Endometrium (tissue), 2 donors: Measurements from ENCODE around the gene LMO7.
"Not testable (repeated sequence)": the region's sequence is repeated elsewhere in the genome, so short reads cannot be mapped to it uniquely, and the experiment has no call there.

Source experiments
- FAIRE-seq: peaks from 2 replicates; lab custom pipeline; 2012; peaks lifted over from hg19 to GRCh38; lab: Jason Lieb, UNC
- donor health status: control.
- donor health status: control.

Gene LMO7

DNA sequence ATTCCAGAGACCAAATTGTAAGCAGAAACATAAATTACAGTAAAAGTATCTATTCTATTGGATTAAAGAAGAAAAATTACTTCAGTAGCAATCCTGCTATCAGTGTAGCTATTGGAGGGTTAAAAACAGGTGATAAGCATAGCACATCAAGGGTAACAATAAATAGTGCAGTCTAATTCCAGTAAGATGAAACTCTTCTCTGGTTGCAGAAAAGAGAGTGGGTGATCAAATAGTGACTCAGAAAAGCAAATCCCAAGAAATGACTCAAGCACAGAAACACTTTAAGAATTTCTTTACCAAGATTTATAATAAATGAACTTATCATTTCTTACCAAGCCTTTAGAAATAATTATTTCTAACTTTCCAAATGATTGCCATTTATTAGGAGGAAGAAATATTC, 135.7 kb downstream of the LMO7 start:
- FAIRE-seq, result no peak

DNA sequence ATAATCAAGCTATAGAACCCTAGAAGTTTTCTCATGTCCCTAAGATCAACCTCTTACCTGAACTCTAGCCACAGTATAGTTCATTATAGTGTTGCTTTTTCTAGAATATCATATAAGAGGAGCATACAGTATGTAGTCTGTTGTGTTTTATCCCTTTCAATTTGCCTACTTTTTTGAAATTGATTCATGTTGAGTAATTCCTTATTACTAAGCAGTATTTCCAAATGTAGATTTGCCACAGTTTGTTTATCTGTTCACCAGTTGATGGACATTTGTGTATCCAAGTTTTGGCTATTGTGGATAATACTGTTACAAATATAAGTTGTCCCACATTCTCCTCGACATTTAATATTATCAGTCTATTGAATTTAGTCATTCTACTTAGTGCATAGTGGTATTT, 138.0 kb downstream of the LMO7 start:
- no peak for FAIRE-seq

DNA sequence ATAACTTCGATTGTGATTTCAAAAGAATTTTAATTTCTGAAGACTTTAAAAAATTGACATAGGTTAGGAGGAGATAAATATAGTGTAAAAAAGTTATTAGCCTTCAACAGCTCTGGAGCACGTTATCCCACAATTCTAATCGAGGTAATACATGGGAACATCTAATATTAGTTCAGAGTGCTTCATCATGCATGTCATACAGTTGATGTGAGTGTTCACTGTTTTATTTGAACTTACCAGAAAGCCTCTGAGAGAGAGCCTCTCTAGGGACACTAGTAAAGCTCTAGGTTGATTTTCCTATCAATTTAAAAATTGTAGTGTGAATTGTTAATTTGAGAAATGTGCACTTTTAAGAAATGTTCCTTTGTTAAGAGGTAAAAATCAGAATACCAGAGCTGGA, 140.4 kb downstream of the LMO7 start:
- FAIRE-seq, result no peak

DNA sequence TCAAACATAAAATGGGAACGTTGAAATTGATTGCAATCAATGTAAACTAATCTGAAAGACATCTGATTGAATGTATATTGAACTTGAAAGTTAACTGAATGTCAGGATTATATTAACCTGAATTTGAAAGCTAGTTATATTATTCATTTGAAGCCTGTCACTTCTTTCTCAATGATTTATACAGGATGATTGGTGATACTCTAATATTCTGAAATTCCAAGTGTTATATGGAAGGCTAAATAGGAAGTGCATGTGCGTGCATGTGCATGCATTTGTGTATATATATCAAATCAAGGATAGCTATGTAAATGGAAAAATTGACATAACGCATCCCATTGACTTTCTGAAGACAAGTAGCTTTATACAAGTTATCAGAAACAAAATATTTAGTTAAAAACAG, 143.3 kb downstream of the LMO7 start:
- FAIRE-seq, result no peak

DNA sequence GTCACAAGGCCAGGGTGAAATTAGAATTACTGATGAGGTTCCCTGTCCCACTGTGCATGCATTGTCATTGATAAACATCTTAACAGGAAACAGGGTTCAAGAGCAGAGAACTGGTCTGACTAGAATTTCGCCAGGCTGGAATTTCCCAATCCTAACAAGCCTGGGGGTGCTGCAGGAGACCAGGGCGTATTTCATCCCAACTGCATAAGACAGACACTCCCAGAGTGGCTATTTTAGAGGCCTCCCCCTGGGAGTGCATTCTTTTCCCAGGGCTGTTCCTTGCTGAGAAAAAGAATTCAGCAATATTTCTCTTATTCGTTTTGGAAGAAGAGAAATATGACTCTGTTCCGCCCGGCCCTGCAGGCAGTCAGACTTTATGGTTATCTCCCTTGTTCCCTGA, 144.0 kb downstream of the LMO7 start:
- FAIRE-seq, result not testable (repeated sequence)

DNA sequence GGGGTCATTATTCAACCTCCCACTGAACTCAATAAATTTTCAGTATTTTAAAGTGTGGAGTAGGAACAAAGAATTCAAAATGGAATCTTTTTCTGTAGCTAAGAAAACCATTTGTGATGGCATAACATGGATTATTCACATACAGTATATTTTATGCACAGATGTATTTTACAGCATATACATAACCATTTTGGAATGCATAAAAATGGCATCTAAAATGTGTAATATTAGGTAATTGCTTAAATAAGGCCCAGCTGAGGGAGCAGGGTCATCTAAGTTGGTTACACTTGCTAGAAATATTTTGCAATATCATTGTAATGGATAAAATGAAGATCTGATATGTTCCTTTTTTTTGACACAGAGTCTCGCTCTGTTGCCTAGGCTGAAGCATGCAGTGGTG, 146.9 kb downstream of the LMO7 start:
- FAIRE-seq, result no peak

DNA sequence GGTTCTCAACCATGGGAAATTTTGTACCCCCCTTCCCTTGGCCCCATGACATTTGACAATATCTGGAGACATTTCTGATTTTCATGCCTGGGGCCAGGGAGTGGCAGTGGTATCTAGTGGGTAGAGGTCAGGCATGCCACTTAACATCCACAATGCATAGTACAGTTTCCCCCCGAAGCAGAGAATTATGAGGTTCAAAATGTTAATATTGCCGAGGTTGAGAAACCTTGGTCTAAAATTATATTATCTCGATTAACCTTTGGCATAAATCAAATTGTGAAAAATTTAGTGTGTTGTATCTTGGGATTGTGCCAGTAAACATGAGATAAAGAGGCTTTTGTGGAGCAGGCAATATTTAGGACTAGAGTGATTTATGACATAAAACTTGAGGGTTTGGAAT, 147.9 kb downstream of the LMO7 start:
- no peak for FAIRE-seq

DNA sequence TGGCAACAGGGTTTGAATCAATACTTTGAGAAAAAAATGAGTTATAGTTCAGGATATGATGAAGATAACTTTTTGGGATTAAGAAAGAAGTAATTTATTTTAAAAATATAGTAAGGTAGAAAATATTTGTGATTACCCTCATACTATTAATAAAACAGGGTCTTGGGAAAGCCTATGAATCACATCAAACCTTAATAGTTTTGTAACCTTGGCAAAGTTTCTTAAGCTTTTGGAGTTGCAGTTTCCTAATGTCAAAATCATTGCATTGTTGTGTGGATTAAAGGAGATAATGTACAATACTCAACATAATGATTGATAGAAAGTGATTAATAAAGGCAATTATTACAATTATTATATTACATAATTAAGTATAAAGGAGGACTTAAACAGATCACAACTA, 149.0 kb downstream of the LMO7 start:
- no peak for FAIRE-seq

DNA sequence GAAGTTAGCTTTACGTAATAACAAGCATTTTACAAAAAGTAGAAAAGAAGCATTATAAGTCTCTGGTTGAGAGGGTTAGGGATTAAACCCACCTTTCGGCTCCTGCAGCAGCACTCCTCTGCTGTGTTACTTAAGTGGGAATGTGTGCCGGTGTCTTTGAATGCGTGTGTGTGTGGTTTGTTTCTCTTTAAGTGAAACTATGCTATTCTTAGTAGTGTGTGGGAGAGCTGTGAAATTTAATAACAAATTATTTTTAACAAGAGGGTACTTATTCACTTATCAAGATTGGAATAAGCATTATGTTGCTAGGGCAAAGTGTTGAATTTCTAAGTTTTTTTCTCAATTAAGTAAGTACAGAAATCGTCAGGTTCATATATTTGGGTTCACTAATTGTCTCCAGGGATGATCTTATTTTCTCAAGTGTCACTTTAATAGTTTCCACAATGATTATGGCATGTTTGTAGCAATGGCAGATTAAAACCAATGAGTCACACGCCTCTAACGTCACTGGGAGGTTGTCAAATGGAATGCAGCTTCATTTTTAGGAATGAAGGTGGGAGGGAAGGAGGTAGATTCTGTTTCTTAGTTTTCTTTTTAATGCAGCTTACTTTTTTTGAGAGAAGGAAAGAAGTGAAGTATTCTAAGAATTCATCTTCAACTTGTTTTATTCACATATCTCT, 151.3 kb downstream of the LMO7 start:
- no peak for FAIRE-seq

DNA sequence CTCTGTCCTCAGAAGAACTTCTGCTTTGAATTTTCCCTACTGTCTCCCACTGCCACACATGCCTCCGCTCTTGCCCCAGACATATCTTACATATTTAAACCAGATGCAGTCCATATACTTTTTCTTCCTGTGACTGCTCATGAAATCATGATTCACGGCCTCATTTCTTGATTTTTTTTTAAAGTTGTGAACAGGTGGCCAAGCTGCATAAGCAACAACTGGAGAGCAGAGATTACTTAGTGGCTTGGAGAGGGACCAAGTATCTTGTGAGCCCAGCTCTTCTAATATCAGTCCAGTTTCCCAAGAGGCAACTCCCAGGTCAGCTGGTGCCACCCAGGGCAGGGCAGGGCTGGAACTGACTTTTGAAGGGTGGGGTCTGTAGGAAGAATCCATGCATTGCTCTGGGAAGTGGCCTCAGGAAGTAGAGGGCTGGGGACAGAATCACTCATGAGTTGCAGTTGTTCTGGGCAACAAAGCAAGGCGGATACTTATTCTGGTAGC, 152.4 kb downstream of the LMO7 start:
- no peak for FAIRE-seq

DNA sequence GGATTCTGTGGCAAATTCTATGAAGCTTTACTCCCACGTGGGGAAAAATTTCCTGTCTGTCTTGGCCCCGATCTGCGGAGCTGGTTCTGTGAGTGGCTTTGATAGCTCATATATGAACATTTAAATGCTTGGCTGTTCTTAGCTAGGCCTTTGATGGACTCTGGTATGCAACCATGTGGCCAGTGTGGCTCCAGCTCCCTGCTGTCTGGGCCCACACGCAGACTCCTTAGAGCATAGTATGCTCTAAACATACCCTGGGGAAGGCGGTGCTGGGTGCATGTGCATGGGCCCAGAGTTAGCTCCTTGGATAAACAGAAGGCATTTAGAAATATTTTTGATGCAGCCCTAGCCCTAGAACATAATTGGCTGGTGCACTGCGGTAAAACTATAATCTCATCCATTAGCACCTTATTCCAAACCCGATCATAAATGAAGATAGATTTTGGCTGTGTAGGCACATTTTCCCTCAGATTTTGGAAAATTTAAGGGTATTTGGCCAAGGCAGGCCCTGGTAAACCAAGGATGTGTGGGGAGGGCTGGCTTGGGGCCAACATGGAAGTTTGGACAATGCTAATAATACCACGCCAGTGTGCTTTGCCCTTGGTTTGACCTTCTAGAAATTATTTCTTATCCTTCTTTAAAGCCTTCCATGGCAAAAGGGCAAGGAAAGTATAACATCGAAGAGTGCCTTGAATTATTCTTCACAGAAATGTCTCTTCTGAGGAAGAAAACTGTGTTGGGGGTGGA, 153.5 kb downstream of the LMO7 start:
- no peak for FAIRE-seq

DNA sequence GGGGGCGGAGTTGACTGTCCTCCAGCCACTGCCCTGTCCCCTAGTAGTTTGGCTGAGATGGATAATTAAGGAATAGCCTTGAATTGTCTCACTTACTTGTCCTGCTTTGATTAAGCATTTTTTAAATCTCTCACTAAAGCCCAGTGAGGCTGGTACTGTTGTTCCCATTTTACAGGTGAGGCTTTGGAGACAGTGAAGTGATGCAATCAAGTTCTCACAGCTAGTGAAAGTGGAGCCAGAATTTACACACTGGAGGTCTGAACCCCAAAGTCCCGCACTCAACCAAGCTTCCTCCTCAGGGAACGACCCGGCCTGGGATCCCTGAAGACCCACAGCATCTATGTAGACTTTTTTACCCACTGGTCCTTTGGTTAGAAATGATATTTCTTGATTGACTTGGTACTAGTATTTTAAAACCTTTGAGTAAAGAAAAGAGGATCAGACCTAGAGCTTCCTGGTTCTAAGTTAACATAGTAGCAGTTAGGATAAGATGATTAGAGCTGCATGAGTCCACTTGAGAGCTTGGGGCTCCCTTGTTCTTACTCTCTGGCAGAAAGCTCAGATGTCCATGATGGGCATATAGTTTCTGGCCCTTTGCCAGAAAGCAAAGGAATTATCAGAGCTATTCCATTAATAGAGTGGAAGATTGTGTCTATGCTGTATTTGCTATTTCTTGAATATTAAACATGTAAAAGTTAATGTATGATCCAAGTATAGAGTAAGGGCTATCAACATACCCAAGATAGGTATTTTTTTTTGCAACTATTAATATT, 154.3 kb downstream of the LMO7 start:
- no peak for FAIRE-seq

DNA sequence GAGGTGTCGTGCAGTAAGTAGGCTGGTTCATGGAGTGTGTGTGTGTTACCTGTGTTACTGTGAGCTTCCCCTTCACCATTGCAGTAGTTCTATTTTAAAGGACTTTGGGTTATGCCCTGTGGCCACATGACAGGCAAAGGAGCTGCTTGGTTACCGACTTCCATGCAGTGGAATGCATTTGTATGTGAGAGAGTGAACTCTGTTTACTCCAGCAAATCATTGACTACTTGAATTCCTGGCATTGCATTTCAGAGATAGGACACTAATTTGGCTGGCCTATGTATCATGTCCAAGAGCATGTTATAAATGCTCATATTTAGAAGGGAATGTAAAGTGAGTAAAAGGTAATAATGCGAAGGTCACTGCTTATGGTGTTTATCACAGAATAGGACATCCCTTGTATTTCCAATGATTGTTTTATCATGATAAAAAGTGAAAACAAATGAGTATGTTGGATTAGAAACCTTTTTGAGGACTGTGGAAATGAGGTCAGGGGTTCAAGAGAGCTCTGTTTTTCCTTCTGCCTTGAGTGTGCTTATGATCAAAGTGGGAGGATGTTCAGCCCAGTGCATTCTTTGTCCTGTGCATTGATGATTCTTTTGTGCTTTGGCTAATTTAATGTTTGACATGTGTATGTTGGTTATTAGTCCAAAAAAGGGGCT, 156.5 kb downstream of the LMO7 start:
- no peak for FAIRE-seq

DNA sequence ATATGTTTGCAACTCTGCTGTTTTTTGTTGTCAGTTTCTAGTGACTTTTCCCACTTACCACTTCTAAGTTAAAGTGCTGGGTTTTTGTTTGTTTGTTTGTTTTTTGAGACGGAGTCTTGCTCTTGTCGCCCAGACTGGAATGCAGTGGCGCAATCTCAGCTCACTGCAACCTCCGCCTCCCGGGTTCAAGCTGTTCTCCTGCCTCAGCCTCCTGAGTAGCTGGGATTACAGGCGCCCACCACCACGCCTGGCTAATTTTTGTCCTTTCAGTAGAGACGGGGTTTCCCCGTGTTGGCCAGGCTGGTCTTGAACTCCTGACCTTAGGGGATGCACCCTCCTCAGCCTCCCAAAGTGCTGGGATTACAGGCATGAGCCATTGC, 157.0 kb downstream of the LMO7 start:
- not testable (repeated sequence) for FAIRE-seq

DNA sequence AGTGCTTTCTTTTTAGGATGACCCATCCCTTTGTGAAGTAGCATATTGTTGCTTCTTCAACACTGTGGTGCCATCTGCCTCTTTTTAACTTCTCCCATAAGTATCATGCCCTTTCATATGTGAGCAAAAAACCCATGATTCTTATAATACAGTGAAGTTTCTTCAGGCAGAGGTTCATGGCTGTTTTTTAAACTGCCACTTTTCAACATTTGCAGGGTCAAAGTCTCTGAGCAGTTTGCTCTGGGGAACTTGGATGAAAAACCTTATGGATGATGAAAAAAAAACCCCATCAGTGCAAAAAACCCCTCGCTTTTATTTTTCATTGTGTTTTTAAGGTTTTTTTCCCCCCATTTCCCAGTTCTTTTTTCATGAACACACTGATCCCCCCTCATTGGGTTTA, 158.5 kb downstream of the LMO7 start:
- no peak for FAIRE-seq

DNA sequence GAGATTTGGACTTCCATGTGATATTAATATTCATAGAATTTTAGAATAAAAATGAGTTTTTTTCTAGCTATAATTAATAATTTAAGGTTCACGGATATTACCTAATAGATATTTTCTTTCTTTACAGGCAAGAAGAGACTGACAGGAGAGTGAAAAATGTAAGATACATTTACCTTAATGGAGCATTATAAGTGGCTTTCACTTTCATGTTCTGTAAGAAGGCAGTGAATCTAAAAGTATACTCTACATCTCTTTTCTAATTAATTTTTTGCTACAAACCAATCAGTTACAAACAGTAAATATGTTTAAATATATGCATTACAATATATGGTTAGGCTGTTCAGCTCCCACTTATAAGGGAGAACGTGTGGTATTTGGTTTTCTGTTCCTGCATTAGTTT, 159.1 kb downstream of the LMO7 start:
- FAIRE-seq, result no peak

DNA sequence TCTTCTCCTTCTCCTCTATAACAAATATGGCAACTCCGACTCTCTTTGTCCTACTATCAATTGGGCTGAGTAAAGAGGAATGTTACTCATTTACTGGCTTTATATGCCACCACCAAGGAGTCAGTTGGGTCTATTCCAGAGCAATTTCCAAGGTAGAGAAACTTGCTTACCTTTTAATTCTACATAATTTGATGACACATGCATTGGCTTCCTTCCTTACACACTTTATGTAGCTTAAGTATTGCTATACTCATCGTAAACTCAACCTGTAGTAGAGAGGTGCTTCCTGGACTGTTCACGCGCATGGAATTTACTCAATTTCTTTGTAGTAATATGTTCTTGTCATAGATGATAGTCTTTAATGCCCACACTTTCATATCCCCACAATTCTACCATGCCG, 160.7 kb downstream of the LMO7 start:
- FAIRE-seq, result no peak

DNA sequence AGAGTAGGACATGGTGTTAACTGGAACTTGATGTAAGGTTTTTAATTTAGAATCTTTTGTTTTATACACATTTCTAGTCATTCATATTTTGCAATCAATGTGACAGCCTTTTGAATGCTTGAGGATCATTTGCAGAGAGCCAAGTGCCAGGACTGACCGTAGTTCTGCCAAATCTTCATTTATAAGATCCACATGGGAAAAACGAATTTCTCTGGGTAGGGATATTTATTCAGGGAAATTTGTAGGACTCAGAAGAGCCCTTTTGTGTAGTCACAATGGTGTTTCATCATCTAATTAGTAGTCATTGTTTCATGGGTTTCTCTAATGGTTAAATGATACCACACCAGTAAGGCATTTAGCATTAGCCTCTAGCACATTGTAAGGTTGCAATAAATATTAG, 161.1 kb downstream of the LMO7 start:
- no peak for FAIRE-seq

DNA sequence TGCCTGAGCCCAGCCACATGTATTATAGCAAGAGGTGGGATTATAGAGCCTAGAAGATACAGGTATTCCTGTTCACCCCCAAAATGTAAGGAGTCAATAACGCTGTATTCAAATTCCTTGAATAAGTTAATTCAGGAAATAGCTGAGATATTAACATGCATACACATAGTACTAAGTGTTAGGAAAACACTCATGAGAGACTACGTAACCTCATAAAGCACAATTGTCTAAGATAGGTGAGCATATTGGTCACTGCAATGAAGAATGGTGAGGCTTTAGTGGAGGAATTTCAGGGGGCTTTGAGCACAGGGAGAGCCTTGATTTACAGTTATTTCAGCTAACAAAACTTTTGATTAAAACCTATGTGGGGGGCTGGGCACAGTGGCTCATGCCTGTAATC, 161.6 kb downstream of the LMO7 start:
- no peak for FAIRE-seq

DNA sequence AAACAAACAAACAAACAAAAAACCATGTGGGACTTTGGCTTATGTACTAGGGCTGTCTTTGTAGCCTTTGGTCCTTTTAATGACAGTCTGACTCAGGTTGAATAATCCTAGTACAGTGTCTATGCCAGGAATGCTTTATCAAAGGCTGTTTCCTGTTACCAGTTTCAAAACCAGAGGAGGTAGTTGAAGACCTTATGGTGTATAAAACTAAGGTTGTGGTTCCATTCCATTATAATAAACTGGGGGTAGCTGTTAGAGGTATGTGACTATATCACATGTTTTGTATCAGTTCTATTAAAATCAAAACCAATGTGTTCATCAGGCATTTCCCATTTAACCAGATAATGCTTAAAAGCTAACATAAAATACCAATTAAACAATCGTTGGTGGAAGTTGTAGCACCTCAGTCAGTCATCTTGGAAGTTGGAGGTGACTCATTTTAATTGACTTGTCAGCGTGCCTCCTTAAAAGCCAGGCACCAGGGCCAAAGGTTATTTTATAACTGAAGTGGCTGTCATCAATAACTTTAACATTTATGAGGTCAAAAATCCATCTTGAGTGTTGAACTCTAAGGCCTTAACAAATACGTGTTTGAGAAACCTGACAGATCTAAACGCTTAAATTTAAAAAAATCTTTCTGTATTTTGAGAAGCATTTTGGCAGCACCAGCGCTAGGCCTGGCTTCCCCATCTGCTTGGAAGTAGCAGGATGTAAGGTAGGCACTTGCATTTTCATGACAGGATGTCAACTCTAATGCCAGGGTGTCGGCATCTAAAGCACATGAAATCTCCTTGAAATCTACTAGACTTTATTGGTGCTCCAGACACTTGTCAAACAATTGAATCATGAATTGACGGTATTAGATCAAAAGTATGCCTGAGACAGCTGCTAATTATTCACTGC, 162.5 kb downstream of the LMO7 start:
- FAIRE-seq, result no peak

DNA sequence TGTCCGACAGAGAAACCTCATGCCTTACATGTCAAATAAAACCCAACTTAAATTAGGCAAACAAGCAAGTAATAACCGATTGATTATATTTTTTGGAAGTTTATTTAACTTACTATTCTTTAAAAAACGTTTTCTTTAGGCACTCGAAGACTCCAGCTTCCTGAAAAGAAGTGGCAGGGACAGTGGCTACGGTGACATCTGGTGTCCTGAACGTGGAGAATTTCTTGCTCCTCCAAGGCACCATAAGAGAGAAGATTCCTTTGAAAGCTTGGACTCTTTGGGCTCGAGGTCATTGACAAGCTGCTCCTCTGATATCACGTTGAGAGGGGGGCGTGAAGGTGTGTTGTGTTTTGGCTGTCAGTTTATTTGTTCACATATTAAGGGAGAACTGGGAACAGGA, 164.4 kb downstream of the LMO7 start:
- no peak for FAIRE-seq
